H9 (cell line): ENCODE data around the gene TENM3. TPM values are rescaled to one million over a fixed set of nuclear protein-coding genes. Genes with fewer than 3 reads are reported as not detected.

Experiments used
- DNase-seq: peaks from one replicate; pipeline ENCODE4 v3.0.0-alpha.2; 2017
- H2AFZ ChIP-seq: one replicate; pipeline ENCODE4 v1.6.1; 2013; ENCODE audit warnings: mild to moderate bottlenecking, low read length, control low read depth, moderate library complexity
- H2AK5ac ChIP-seq: 2 replicates; pipeline ENCODE4 v1.6.1; 2013; ENCODE audit warnings: low read length, control low read depth, mixed read lengths; ENCODE audit not compliant: insufficient read length
- H2BK120ac ChIP-seq: one replicate; pipeline ENCODE4 v1.6.1; 2013; ENCODE audit warnings: low read depth, mild to moderate bottlenecking, low read length, control low read depth, inconsistent platforms; ENCODE audit not compliant: poor library complexity, severe bottlenecking
- H2BK12ac ChIP-seq: 2 replicates; pipeline ENCODE4 v1.6.1; 2013; ENCODE audit warnings: low read length, control low read depth, mixed read lengths, low read depth; ENCODE audit not compliant: insufficient read length
- H2BK15ac ChIP-seq: 2 replicates; pipeline ENCODE4 v1.6.1; 2013; ENCODE audit warnings: low read depth, low read length, control low read depth
- H2BK20ac ChIP-seq: one replicate; pipeline ENCODE4 v1.6.1; 2013; ENCODE audit warnings: low read depth, mild to moderate bottlenecking, low read length, control low read depth, inconsistent platforms; ENCODE audit not compliant: poor library complexity, severe bottlenecking
- H2BK5ac ChIP-seq: 2 replicates; pipeline ENCODE4 v1.6.1; 2013; ENCODE audit warnings: low read length, control low read depth, mixed read lengths; ENCODE audit not compliant: insufficient read length
- H3K14ac ChIP-seq: 2 replicates; pipeline ENCODE4 v1.6.1; 2013; ENCODE audit warnings: low read length, control low read depth; ENCODE audit not compliant: insufficient read depth
- H3K18ac ChIP-seq: 2 replicates; pipeline ENCODE4 v1.6.1; 2013; ENCODE audit warnings: low read depth, mild to moderate bottlenecking, mixed read lengths, low read length, control low read depth; ENCODE audit not compliant: insufficient read length
- H3K23ac ChIP-seq: 2 replicates; pipeline ENCODE4 v1.6.1; 2013; ENCODE audit warnings: low read length, control low read depth, mixed read lengths, low read depth; ENCODE audit not compliant: insufficient read length
- H3K23me2 ChIP-seq: 2 replicates; pipeline ENCODE4 v1.6.1; 2013; ENCODE audit warnings: low read depth, mild to moderate bottlenecking, mixed read lengths, low read length, control low read depth; ENCODE audit not compliant: insufficient read length, poor library complexity, severe bottlenecking
- H3K27ac ChIP-seq: 2 replicates; pipeline ENCODE4 v1.5.1; 2013; ENCODE audit warnings: low read length, control low read depth, mixed read lengths, low read depth; ENCODE audit not compliant: insufficient read length
- H3K27me3 ChIP-seq: 2 replicates; pipeline ENCODE4 v1.6.1; 2013; ENCODE audit warnings: low read length, control low read depth, inconsistent platforms; ENCODE audit not compliant: insufficient read depth
- H3K4ac ChIP-seq: 2 replicates; pipeline ENCODE4 v1.6.1; 2013; ENCODE audit warnings: low read depth, mild to moderate bottlenecking, control low read depth, inconsistent platforms, low read length, moderate library complexity
- H3K4me1 ChIP-seq: 2 replicates; pipeline ENCODE4 v1.6.1; 2013; ENCODE audit warnings: low read length, control low read depth, inconsistent platforms; ENCODE audit not compliant: insufficient read depth
- H3K4me2 ChIP-seq: 2 replicates; pipeline ENCODE4 v1.6.1; 2013; ENCODE audit warnings: low read length, control low read depth, mixed read lengths; ENCODE audit not compliant: insufficient read length, insufficient read depth
- H3K56ac ChIP-seq: 2 replicates; pipeline ENCODE4 v1.6.1; 2013; ENCODE audit warnings: low read depth, mild to moderate bottlenecking, mixed read lengths, low read length, control low read depth; ENCODE audit not compliant: insufficient read length
- H3K79me1 ChIP-seq: 2 replicates; pipeline ENCODE4 v1.6.1; 2013; ENCODE audit warnings: low read depth, mild to moderate bottlenecking, moderate library complexity, low read length, control low read depth, inconsistent platforms; ENCODE audit not compliant: insufficient read depth, poor library complexity, severe bottlenecking
- H3K79me2 ChIP-seq: 2 replicates; pipeline ENCODE4 v1.6.1; 2013; ENCODE audit warnings: low read length, control low read depth, inconsistent platforms; ENCODE audit not compliant: insufficient read depth
- H3K9ac ChIP-seq: 2 replicates; pipeline ENCODE4 v1.6.1; 2013; ENCODE audit warnings: low read length, control low read depth, mixed read lengths; ENCODE audit not compliant: insufficient read length; ENCODE audit errors: extremely low read depth
- H3K9me3 ChIP-seq: one replicate; pipeline ENCODE4 v1.6.1; 2013; ENCODE audit warnings: low read depth, low read length, inconsistent platforms; ENCODE audit not compliant: control insufficient read depth
- H3T11ph ChIP-seq: one replicate; pipeline ENCODE4 v1.6.1; 2013; ENCODE audit warnings: mild to moderate bottlenecking, low read length, control low read depth, inconsistent platforms
- H4K20me1 ChIP-seq: one replicate; pipeline ENCODE4 v1.6.1; 2013; ENCODE audit not compliant: control insufficient read depth, insufficient read length, insufficient read depth
- H4K5ac ChIP-seq: 2 replicates; pipeline ENCODE4 v1.6.1; 2013; ENCODE audit warnings: low read depth, mild to moderate bottlenecking, mixed read lengths, low read length, control low read depth; ENCODE audit not compliant: insufficient read length
- H4K8ac ChIP-seq: replicated peaks from 2 replicates; pipeline ENCODE4 v1.6.1; 2013; ENCODE audit warnings: low read length, control low read depth, mixed read lengths, low read depth; ENCODE audit not compliant: insufficient read length
- H4K91ac ChIP-seq: 2 replicates; pipeline ENCODE4 v1.6.1; 2013; ENCODE audit warnings: low read depth, mild to moderate bottlenecking, moderate library complexity, mixed read lengths, low read length, control low read depth; ENCODE audit not compliant: insufficient read length
- H3K27ac Mint-ChIP-seq, 3 experiments: 2 replicates in 2 of 3; 3 replicates in 1 of 3; pipeline ENCODE4 v1.8.0; 2020 to 2021; ENCODE audit warnings: mixed read lengths in 3 of 3, mild to moderate bottlenecking in 1 of 3, moderate library complexity in 1 of 3
- H3K27me3 Mint-ChIP-seq: 2 replicates; pipeline ENCODE4 v1.8.0; 2021; ENCODE audit warnings: low read depth, mild to moderate bottlenecking, moderate library complexity, mixed read lengths
- H3K36me3 Mint-ChIP-seq, 3 experiments: 2 replicates in 2 of 3; 3 replicates in 1 of 3; pipeline ENCODE4 v1.8.0; 2020 to 2021; ENCODE audit warnings: low read depth in 3 of 3, mixed read lengths in 3 of 3; ENCODE audit not compliant: insufficient read depth in 1 of 3
- H3K4me1 Mint-ChIP-seq, 2 experiments: 2 replicates each; pipeline ENCODE4 v1.8.0; 2020; ENCODE audit warnings: mixed read lengths in 2 of 2
- H3K4me3 Mint-ChIP-seq, 2 experiments: 2 replicates in 1 of 2; 3 replicates in 1 of 2; pipeline ENCODE4 v1.8.0; 2020 to 2021; ENCODE audit warnings: mild to moderate bottlenecking in 2 of 2, mixed read lengths in 2 of 2, moderate library complexity in 1 of 2
- H3K9me3 Mint-ChIP-seq, 2 experiments: 2 replicates in 1 of 2; 3 replicates in 1 of 2; pipeline ENCODE4 v1.8.0; 2020; ENCODE audit warnings: mild to moderate bottlenecking in 2 of 2, mixed read lengths in 2 of 2, moderate library complexity in 1 of 2
- CTCF ChIP-seq: fragments of 200-600 bp; sonication (generic); conservative IDR thresholded peaks from 3 replicates; pipeline ENCODE4 v1.8.0; 2021; ENCODE audit warnings: antibody characterized with exemption, mild to moderate bottlenecking
- WGBS: extraction: QIAGEN DNeasy Blood & Tissue Kit; methylation state at CpG from one replicate; pipeline ENCODE4 v1.1.7; 2013; ENCODE audit warnings: missing lambda C conversion rate, low lambda C conversion rate, mixed read lengths; ENCODE audit not compliant: insufficient read length; ENCODE audit errors: extremely low coverage; 5-methylcytosine and 5-hydroxymethylcytosine counted together
- total RNA-seq: library from RNA; stranded (reverse); gene quantifications from 2 replicates; pipeline ENCODE4 v1.2.1, GENCODE V29; 2021

Gene TENM3
- total RNA-seq, 1 experiment from 2014 or later = 49.6 TPM

- Mint-ChIP-seq H3K27me3 (no peaks in the 10 kb centered on the region), H3K4me3 (no peak overlapping the region)
- H3K27me3 ChIP-seq = no peaks in the 10 kb centered on the region
Measured at GRCh38 chr4:182328505-182328904, 85.3 kb downstream of the TENM3 start.

More at GRCh38 chr4:182328505-182328904, 85.3 kb downstream of the TENM3 start:
- Histone ChIP-seq H3K4me1 (no peaks in the 10 kb centered on the region; the same call in 1 of the 2 replicates), H3K14ac (no peak overlapping the region), H3K56ac (no peak overlapping the region), H2AK5ac (no peak overlapping the region), H2BK5ac (no peak overlapping the region), H3K9ac (no peak overlapping the region), H4K5ac (no peak overlapping the region), H3K23me2 (no peaks in the 10 kb centered on the region), H3K4ac (no peak overlapping the region), H3K27ac (no peak overlapping the region), H4K20me1 (no peaks in the 10 kb centered on the region), H3K79me2 (no peaks in the 10 kb centered on the region), H3K9me3 (no peaks in the 10 kb centered on the region), H2AFZ (no peak overlapping the region), H2BK15ac (no peak overlapping the region), H4K91ac (no peak overlapping the region), H2BK12ac (no peak overlapping the region), H3K4me2 (no peak overlapping the region), H3T11ph (no peak overlapping the region), H4K8ac (no peak overlapping the region), H2BK20ac (no peak overlapping the region), H2BK120ac (no peak overlapping the region), H3K18ac (no peak overlapping the region), H3K23ac (no peak overlapping the region), H3K79me1 (no peaks in the 10 kb centered on the region)
- WGBS = no CpG with 5 or more reads among the region's 7 CpGs
- peaks cover 5 to 11% (median 8%) of the 10 kb centered on the region in 3 experiments; a peak in 6 of 7 replicates for H3K36me3 Mint-ChIP-seq
- no peak for TF ChIP-seq CTCF
- H3K27ac Mint-ChIP-seq = peak overlapping the region in 1 of 3 experiments; percentile 50; a peak in 1 of 7 replicates
- DNase-seq = no peak
- H3K4me1 Mint-ChIP-seq = peaks cover 19 to 26% of the 10 kb centered on the region in 2 experiments
- no peaks in the 10 kb centered on the region for H3K9me3 Mint-ChIP-seq
